K562 (cell line): ENCODE data around the gene AMOTL1. TPM values are rescaled to one million over a fixed set of nuclear protein-coding genes. Genes with fewer than 3 reads are reported as not detected.

Experiments
- ATAC-seq: fragments of 200-7000 bp; cut with Tn5 transposase; 3 replicates; pipeline ENCODE4 v1.9.1; 2020; ENCODE audit warnings: moderate library complexity
- BruUV-seq: library from RNA; stranded (reverse); fragments of 400-500 nt; replicated peaks from 2 replicates; lab custom pipeline; 2021; lab: Mats Ljungman, UMichigan
- CTCF ChIA-PET: fragments of 300-600 bp; formaldehyde crosslinking; extraction: SDS; loops from one replicate; lab custom pipeline; 2021; ENCODE audit warnings: low intra/inter-chr PET ratio; lab: Yijun Ruan, JAX
- POLR2A ChIA-PET: fragments of 300-600, 350-650 bp; sonication (Branson Sonifier 250); formaldehyde crosslinking; extraction: SDS; loops from one replicate; lab custom pipeline; 2021; ENCODE audit warnings: antibody characterized with exemption, inconsistent platforms; lab: Yijun Ruan, JAX
- DNase-seq, 4 experiments: peaks; one replicate each; pipeline versions ENCODE4 v3.0.0 to v3.0.0-alpha.2; 2011 to 2018; ENCODE audit warnings: low spot score in 3 of 4, mixed read lengths in 3 of 4; ENCODE audit errors: extremely low read depth in 1 of 4
- FAIRE-seq: peaks from 2 replicates; lab custom pipeline; 2011; peaks lifted over from hg19 to GRCh38; lab: Jason Lieb, UNC
- H2AFZ ChIP-seq: 2 replicates; pipeline ENCODE4 v1.6.0; 2011; ENCODE audit warnings: low read depth, low read length, control low read depth, inconsistent platforms
- H3K27ac ChIP-seq: fragments of 200-600 bp; 3 replicates; pipeline ENCODE4 v1.8.0; 2011; ENCODE audit warnings: low read depth, mild to moderate bottlenecking, control low read depth, inconsistent platforms, low read length, moderate library complexity, mixed read lengths; ENCODE audit errors: extremely low read depth
- H3K27me3 ChIP-seq, 2 experiments: fragments of 300-600 bp in 1 of 2; 2 replicates in 1 of 2; 3 replicates in 1 of 2; pipeline versions ENCODE4 v1.6.0 to v1.8.0; 2011; ENCODE audit warnings: inconsistent platforms in 2 of 2, low read length in 2 of 2, mild to moderate bottlenecking in 1 of 2, mixed read lengths in 1 of 2, moderate library complexity in 1 of 2; ENCODE audit not compliant: control insufficient read depth in 2 of 2, insufficient read depth in 2 of 2
- H3K36me3 ChIP-seq: fragments of 300-600 bp; 3 replicates; pipeline ENCODE4 v1.8.0; 2011; ENCODE audit warnings: mild to moderate bottlenecking, low read length, inconsistent platforms; ENCODE audit not compliant: control insufficient read depth, insufficient read depth
- H3K4me1 ChIP-seq, 2 experiments: fragments of 200-600 bp in 1 of 2; replicated peaks in 1 of 2; 2 replicates in 1 of 2; 3 replicates in 1 of 2; pipeline versions ENCODE4 v1.5.1 to v1.8.0; 2011; ENCODE audit warnings: inconsistent platforms in 2 of 2, low read length in 2 of 2, mild to moderate bottlenecking in 1 of 2, mixed read lengths in 1 of 2, moderate library complexity in 1 of 2; ENCODE audit not compliant: control insufficient read depth in 2 of 2, insufficient read depth in 2 of 2
- H3K4me2 ChIP-seq: 2 replicates; pipeline ENCODE4 v1.6.1; 2011; ENCODE audit warnings: low read length, control low read depth, inconsistent platforms, mixed read lengths; ENCODE audit not compliant: insufficient read depth
- H3K4me3 ChIP-seq: fragments of 200-600 bp; sonication (generic), shearing (Covaris generic); 2 replicates; pipeline ENCODE4 v1.5.1; 2016; ENCODE audit warnings: control low read depth, inconsistent platforms
- H3K79me2 ChIP-seq: fragments of 200-600 bp; 3 replicates; pipeline ENCODE4 v1.8.0; 2011; ENCODE audit warnings: low read length, inconsistent platforms; ENCODE audit not compliant: control insufficient read depth, insufficient read depth
- H3K9ac ChIP-seq, 2 experiments: 2 replicates each; pipeline versions ENCODE4 v1.6.0 to v1.6.1; 2011; ENCODE audit warnings: low read depth in 2 of 2, low read length in 2 of 2, control low read depth in 1 of 2, inconsistent platforms in 1 of 2, mild to moderate bottlenecking in 1 of 2, mixed read lengths in 1 of 2; ENCODE audit not compliant: insufficient read depth in 1 of 2
- H3K9me1 ChIP-seq: one replicate; pipeline ENCODE4 v1.6.0; 2011; ENCODE audit warnings: inconsistent platforms, mild to moderate bottlenecking, low read length, moderate library complexity; ENCODE audit not compliant: control insufficient read depth, insufficient read depth
- H3K9me3 ChIP-seq: replicated peaks from 2 replicates; pipeline ENCODE4 v1.5.1; 2011; ENCODE audit warnings: low read depth, low read length, inconsistent platforms; ENCODE audit not compliant: control insufficient read depth, insufficient read depth
- H4K20me1 ChIP-seq: replicated peaks from 2 replicates; pipeline ENCODE4 v1.6.1; 2011; ENCODE audit warnings: low read length, inconsistent platforms, mixed read lengths; ENCODE audit not compliant: control insufficient read depth, insufficient read depth
- KLF6 ChIP-seq: fragments of 250-450 bp; sonication (Bioruptor Pico); IDR thresholded peaks from 2 replicates; pipeline ENCODE4 v1.4.0; 2020; ENCODE audit warnings: mild to moderate bottlenecking, moderate library complexity, borderline replicate concordance
- MEF2A ChIP-seq: IDR thresholded peaks from 2 replicates; pipeline ENCODE4 v1.6.1; 2011; ENCODE audit warnings: low read depth, mild to moderate bottlenecking, low read length, moderate library complexity; ENCODE audit not compliant: control insufficient read depth
- MGA ChIP-seq: fragments of 450-650 bp; IDR thresholded peaks from 2 replicates; pipeline ENCODE4 v1.6.1; 2016; ENCODE audit warnings: mild to moderate bottlenecking, moderate library complexity
- NCOA1 ChIP-seq: fragments of 450-650 bp; IDR thresholded peaks from 2 replicates; pipeline ENCODE4 v1.6.1; 2016; ENCODE audit warnings: low read depth
- OTX1 ChIP-seq: fragments of 450-650 bp; formaldehyde crosslinking; IDR thresholded peaks from 2 replicates; pipeline ENCODE4 v1.4.0; 2022; ENCODE audit warnings: mild to moderate bottlenecking
- POLR2A ChIP-seq: fragments of 450-650 bp; conservative IDR thresholded peaks from 2 replicates; pipeline ENCODE4 v1.6.1; 2016
- RFX1 ChIP-seq: fragments of 450-650 bp; IDR thresholded peaks from 2 replicates; pipeline ENCODE4 v1.6.1; 2016; ENCODE audit warnings: mild to moderate bottlenecking, moderate library complexity
- SIRT6 ChIP-seq: IDR thresholded peaks from one replicate; pipeline ENCODE4 v1.6.1; 2012; ENCODE audit warnings: low read depth, mild to moderate bottlenecking, control low read depth, inconsistent platforms, low read length, moderate library complexity
- SNIP1 ChIP-seq: fragments of 450-650 bp; IDR thresholded peaks from 2 replicates; pipeline ENCODE4 v1.7.1; 2017; ENCODE audit warnings: low read depth, mild to moderate bottlenecking
- UBTF ChIP-seq, 2 experiments: IDR thresholded peaks; 2 replicates each; pipeline ENCODE4 v1.6.1; 2012; ENCODE audit warnings: improper control_type of control experiment in 2 of 2, low read depth in 2 of 2, low read length in 2 of 2, borderline replicate concordance in 1 of 2
- ZNF586 ChIP-seq: fragments of 450-650 bp; formaldehyde crosslinking; conservative IDR thresholded peaks from 2 replicates; pipeline ENCODE4 v1.4.0; 2020; ENCODE audit warnings: mild to moderate bottlenecking, moderate library complexity
- WGBS: fragments of 100-300 bp; shearing (Covaris generic); methylation state at CpG from one replicate; pipeline ENCODE4 v1.1.6; 2016; ENCODE audit warnings: low coverage, mixed read lengths; ENCODE audit not compliant: insufficient coverage; ENCODE audit errors: missing lambda C conversion rate; 5-methylcytosine and 5-hydroxymethylcytosine counted together
- in situ Hi-C: fragments of 300-500 bp; cut with MboI; formaldehyde crosslinking; loops from 4 replicates; pipeline ENCODE4 v1.15.0; 2018; ENCODE audit warnings: inconsistent platforms, mixed read lengths
- intact Hi-C: fragments of 100-400 bp; cut with micrococcal nuclease; formaldehyde crosslinking; loops from 2 replicates; pipeline ENCODE4 v1.14.2; 2022
- polyA plus RNA-seq, 8 experiments: library from polyadenylated mRNA; depleted of rRNA in 4 of 8; stranded (reverse) in 5 of 8; unstranded in 3 of 8; fragments of >200 nt; fragmentation: Nextera tagmentation in 2 of 8; fragmentation: Illumina TruSeq in 1 of 8; extraction: Ambion mirVana in 2 of 8; extraction: Trizol in 1 of 8; gene quantifications; 2 replicates each; pipeline versions ENCODE4 v1.2.1 to v1.2.3, GENCODE V29; 2011 to 2014; ENCODE audit warnings: inconsistent platforms in 1 of 8, missing spikeins in 1 of 8
- total RNA-seq, 7 experiments: library from RNA; depleted of rRNA in 6 of 7; stranded (reverse); fragments of >200 nt in 6 of 7; fragmentation: Illumina TruSeq in 2 of 7; extraction: Trizol in 2 of 7; gene quantifications; 2 replicates each; pipeline versions ENCODE4 v1.2.1 to v1.2.3, GENCODE V29; 2011 to 2021; ENCODE audit warnings: low replicate concordance in 1 of 7

AMOTL1 gene
- total and polyA plus RNA-seq, 9 of the 15 experiments (the other 6 are each of a cell fraction or from before 2014, with no cell fraction given), result 4.0 to 35.4 (median 14.0) TPM

- Histone ChIP-seq H3K27ac (no peak overlapping the region), H3K36me3 (peaks cover 64% of the 10 kb centered on the region; the same call in 2 of the 3 replicates), H3K9me1 (no peaks in the 10 kb centered on the region), H3K27me3 (no peaks in the 10 kb centered on the region), H3K4me2 (no peak overlapping the region), H3K79me2 (no peaks in the 10 kb centered on the region), H4K20me1 (no peaks in the 10 kb centered on the region), H3K4me3 (no peak overlapping the region), H3K9me3 (no peaks in the 10 kb centered on the region), H3K9ac (no peak overlapping the region), H3K4me1 (no peaks in the 10 kb centered on the region), H2AFZ (no peak overlapping the region)
- ATAC-seq, result no peak
- intact Hi-C loops, result no loop called here
- FAIRE-seq, result no peak
- no peak for DNase-seq
- 46% methylated on average over 3 of the region's 3 CpGs for WGBS
- in situ Hi-C loops, result no loop called here
- no TSS peak for BruUV-seq
- ChIA-PET CTCF (no interaction called here), POLR2A (no interaction called here)
- TF ChIP-seq SIRT6 (no peak), RFX1 (no peak), NCOA1 (no peak), UBTF (IDR thresholded peaks at IDR 0.05; ENCODE audit: borderline replicate concordance in 1 of 2, low read depth in 2 of 2, low read length in 2 of 2) (no peak), POLR2A (no peak), MGA (no peak), OTX1 (CRISPR knock-in tag) (no peak), KLF6 (CRISPR knock-in tag) (no peak), MEF2A (no peak), ZNF586 (CRISPR knock-in tag) (no peak), SNIP1 (no peak)
Measured at GRCh38 chr11:94831529-94831928, 63.4 kb downstream of the AMOTL1 start.
